H9 (cell line): ENCODE measurements around the gene NKX3-2. TPM values are rescaled to one million over a fixed set of nuclear protein-coding genes. Genes with fewer than 3 reads are reported as not detected.

ENCODE experiments used
- DNase-seq: peaks from one replicate; pipeline ENCODE4 v3.0.0-alpha.2; 2017
- H2AFZ ChIP-seq: one replicate; pipeline ENCODE4 v1.6.1; 2013; ENCODE audit warnings: mild to moderate bottlenecking, low read length, control low read depth, moderate library complexity
- H2AK5ac ChIP-seq: 2 replicates; pipeline ENCODE4 v1.6.1; 2013; ENCODE audit warnings: low read length, control low read depth, mixed read lengths; ENCODE audit not compliant: insufficient read length
- H2BK120ac ChIP-seq: one replicate; pipeline ENCODE4 v1.6.1; 2013; ENCODE audit warnings: low read depth, mild to moderate bottlenecking, low read length, control low read depth, inconsistent platforms; ENCODE audit not compliant: poor library complexity, severe bottlenecking
- H2BK12ac ChIP-seq: 2 replicates; pipeline ENCODE4 v1.6.1; 2013; ENCODE audit warnings: low read length, control low read depth, mixed read lengths, low read depth; ENCODE audit not compliant: insufficient read length
- H2BK15ac ChIP-seq: 2 replicates; pipeline ENCODE4 v1.6.1; 2013; ENCODE audit warnings: low read depth, low read length, control low read depth
- H2BK20ac ChIP-seq: one replicate; pipeline ENCODE4 v1.6.1; 2013; ENCODE audit warnings: low read depth, mild to moderate bottlenecking, low read length, control low read depth, inconsistent platforms; ENCODE audit not compliant: poor library complexity, severe bottlenecking
- H2BK5ac ChIP-seq: 2 replicates; pipeline ENCODE4 v1.6.1; 2013; ENCODE audit warnings: low read length, control low read depth, mixed read lengths; ENCODE audit not compliant: insufficient read length
- H3K14ac ChIP-seq: 2 replicates; pipeline ENCODE4 v1.6.1; 2013; ENCODE audit warnings: low read length, control low read depth; ENCODE audit not compliant: insufficient read depth
- H3K18ac ChIP-seq: 2 replicates; pipeline ENCODE4 v1.6.1; 2013; ENCODE audit warnings: low read depth, mild to moderate bottlenecking, mixed read lengths, low read length, control low read depth; ENCODE audit not compliant: insufficient read length
- H3K23ac ChIP-seq: 2 replicates; pipeline ENCODE4 v1.6.1; 2013; ENCODE audit warnings: low read length, control low read depth, mixed read lengths, low read depth; ENCODE audit not compliant: insufficient read length
- H3K23me2 ChIP-seq: 2 replicates; pipeline ENCODE4 v1.6.1; 2013; ENCODE audit warnings: low read depth, mild to moderate bottlenecking, mixed read lengths, low read length, control low read depth; ENCODE audit not compliant: insufficient read length, poor library complexity, severe bottlenecking
- H3K27ac ChIP-seq: 2 replicates; pipeline ENCODE4 v1.5.1; 2013; ENCODE audit warnings: low read length, control low read depth, mixed read lengths, low read depth; ENCODE audit not compliant: insufficient read length
- H3K27me3 ChIP-seq: 2 replicates; pipeline ENCODE4 v1.6.1; 2013; ENCODE audit warnings: low read length, control low read depth, inconsistent platforms; ENCODE audit not compliant: insufficient read depth
- H3K4ac ChIP-seq: 2 replicates; pipeline ENCODE4 v1.6.1; 2013; ENCODE audit warnings: low read depth, mild to moderate bottlenecking, control low read depth, inconsistent platforms, low read length, moderate library complexity
- H3K4me1 ChIP-seq: 2 replicates; pipeline ENCODE4 v1.6.1; 2013; ENCODE audit warnings: low read length, control low read depth, inconsistent platforms; ENCODE audit not compliant: insufficient read depth
- H3K4me2 ChIP-seq: 2 replicates; pipeline ENCODE4 v1.6.1; 2013; ENCODE audit warnings: low read length, control low read depth, mixed read lengths; ENCODE audit not compliant: insufficient read length, insufficient read depth
- H3K56ac ChIP-seq: 2 replicates; pipeline ENCODE4 v1.6.1; 2013; ENCODE audit warnings: low read depth, mild to moderate bottlenecking, mixed read lengths, low read length, control low read depth; ENCODE audit not compliant: insufficient read length
- H3K79me1 ChIP-seq: 2 replicates; pipeline ENCODE4 v1.6.1; 2013; ENCODE audit warnings: low read depth, mild to moderate bottlenecking, moderate library complexity, low read length, control low read depth, inconsistent platforms; ENCODE audit not compliant: insufficient read depth, poor library complexity, severe bottlenecking
- H3K79me2 ChIP-seq: 2 replicates; pipeline ENCODE4 v1.6.1; 2013; ENCODE audit warnings: low read length, control low read depth, inconsistent platforms; ENCODE audit not compliant: insufficient read depth
- H3K9ac ChIP-seq: 2 replicates; pipeline ENCODE4 v1.6.1; 2013; ENCODE audit warnings: low read length, control low read depth, mixed read lengths; ENCODE audit not compliant: insufficient read length; ENCODE audit errors: extremely low read depth
- H3K9me3 ChIP-seq: one replicate; pipeline ENCODE4 v1.6.1; 2013; ENCODE audit warnings: low read depth, low read length, inconsistent platforms; ENCODE audit not compliant: control insufficient read depth
- H3T11ph ChIP-seq: one replicate; pipeline ENCODE4 v1.6.1; 2013; ENCODE audit warnings: mild to moderate bottlenecking, low read length, control low read depth, inconsistent platforms
- H4K20me1 ChIP-seq: one replicate; pipeline ENCODE4 v1.6.1; 2013; ENCODE audit not compliant: control insufficient read depth, insufficient read length, insufficient read depth
- H4K5ac ChIP-seq: 2 replicates; pipeline ENCODE4 v1.6.1; 2013; ENCODE audit warnings: low read depth, mild to moderate bottlenecking, mixed read lengths, low read length, control low read depth; ENCODE audit not compliant: insufficient read length
- H4K8ac ChIP-seq: replicated peaks from 2 replicates; pipeline ENCODE4 v1.6.1; 2013; ENCODE audit warnings: low read length, control low read depth, mixed read lengths, low read depth; ENCODE audit not compliant: insufficient read length
- H4K91ac ChIP-seq: 2 replicates; pipeline ENCODE4 v1.6.1; 2013; ENCODE audit warnings: low read depth, mild to moderate bottlenecking, moderate library complexity, mixed read lengths, low read length, control low read depth; ENCODE audit not compliant: insufficient read length
- H3K27ac Mint-ChIP-seq, 3 experiments: 2 replicates in 2 of 3; 3 replicates in 1 of 3; pipeline ENCODE4 v1.8.0; 2020 to 2021; ENCODE audit warnings: mixed read lengths in 3 of 3, mild to moderate bottlenecking in 1 of 3, moderate library complexity in 1 of 3
- H3K27me3 Mint-ChIP-seq: 2 replicates; pipeline ENCODE4 v1.8.0; 2021; ENCODE audit warnings: low read depth, mild to moderate bottlenecking, moderate library complexity, mixed read lengths
- H3K36me3 Mint-ChIP-seq, 3 experiments: 2 replicates in 2 of 3; 3 replicates in 1 of 3; pipeline ENCODE4 v1.8.0; 2020 to 2021; ENCODE audit warnings: low read depth in 3 of 3, mixed read lengths in 3 of 3; ENCODE audit not compliant: insufficient read depth in 1 of 3
- H3K4me1 Mint-ChIP-seq, 2 experiments: 2 replicates each; pipeline ENCODE4 v1.8.0; 2020; ENCODE audit warnings: mixed read lengths in 2 of 2
- H3K4me3 Mint-ChIP-seq, 2 experiments: 2 replicates in 1 of 2; 3 replicates in 1 of 2; pipeline ENCODE4 v1.8.0; 2020 to 2021; ENCODE audit warnings: mild to moderate bottlenecking in 2 of 2, mixed read lengths in 2 of 2, moderate library complexity in 1 of 2
- H3K9me3 Mint-ChIP-seq, 2 experiments: 2 replicates in 1 of 2; 3 replicates in 1 of 2; pipeline ENCODE4 v1.8.0; 2020; ENCODE audit warnings: mild to moderate bottlenecking in 2 of 2, mixed read lengths in 2 of 2, moderate library complexity in 1 of 2
- CTCF ChIP-seq: fragments of 200-600 bp; sonication (generic); conservative IDR thresholded peaks from 3 replicates; pipeline ENCODE4 v1.8.0; 2021; ENCODE audit warnings: antibody characterized with exemption, mild to moderate bottlenecking
- WGBS: extraction: QIAGEN DNeasy Blood & Tissue Kit; methylation state at CpG from one replicate; pipeline ENCODE4 v1.1.7; 2013; ENCODE audit warnings: missing lambda C conversion rate, low lambda C conversion rate, mixed read lengths; ENCODE audit not compliant: insufficient read length; ENCODE audit errors: extremely low coverage; 5-methylcytosine and 5-hydroxymethylcytosine counted together
- total RNA-seq: library from RNA; stranded (reverse); gene quantifications from 2 replicates; pipeline ENCODE4 v1.2.1, GENCODE V29; 2021

NKX3-2 gene
- total RNA-seq, 1 experiment from 2014 or later: 1.9 TPM

DNA sequence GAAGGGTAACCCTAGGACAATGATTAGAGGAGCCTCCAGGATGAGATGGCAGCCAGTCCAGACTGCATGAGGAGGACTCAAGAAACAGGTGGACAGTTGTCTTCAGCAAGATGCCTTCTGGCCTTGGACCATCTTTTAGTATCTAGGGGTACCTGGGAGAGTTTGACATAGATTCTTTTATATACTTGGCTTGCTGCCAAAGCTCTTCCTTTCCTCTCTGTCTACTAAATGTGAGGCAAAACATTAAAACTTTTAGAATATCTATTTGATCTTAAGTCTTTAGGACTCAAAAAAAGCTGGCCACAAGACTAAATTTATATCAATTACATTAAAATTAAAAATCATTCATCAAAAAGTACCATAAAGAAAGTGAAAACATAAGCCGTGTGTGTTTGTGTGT lies 18.6 kb upstream of the NKX3-2 start:
- Histone ChIP-seq H2BK20ac (no peak overlapping the region), H2BK5ac (no peak overlapping the region), H3K14ac (no peak overlapping the region), H4K5ac (no peak overlapping the region), H3K18ac (no peak overlapping the region), H3K9me3 (no peaks in the 10 kb centered on the region), H3K9ac (no peak overlapping the region), H3K4me1 (no peaks in the 10 kb centered on the region), H3K4ac (no peak overlapping the region), H3K27ac (no peak overlapping the region), H2BK12ac (no peak overlapping the region), H2AK5ac (no peak overlapping the region), H4K91ac (no peak overlapping the region), H3K79me2 (no peaks in the 10 kb centered on the region), H4K8ac (no peak overlapping the region), H2BK120ac (no peak overlapping the region), H3K23me2 (no peaks in the 10 kb centered on the region), H3K23ac (no peak overlapping the region), H4K20me1 (no peaks in the 10 kb centered on the region), H3K4me2 (no peak overlapping the region), H3T11ph (no peak overlapping the region), H3K56ac (no peak overlapping the region), H2BK15ac (no peak overlapping the region), H3K79me1 (no peaks in the 10 kb centered on the region), H3K27me3 (no peaks in the 10 kb centered on the region), H2AFZ (no peak overlapping the region)
- Mint-ChIP-seq H3K27me3 (no peaks in the 10 kb centered on the region), H3K9me3 (no peaks in the 10 kb centered on the region), H3K36me3 (peaks cover 0 to under 1% (median 0%) of the 10 kb centered on the region in 3 experiments; a peak in 2 of 7 replicates), H3K4me3 (no peak overlapping the region), H3K4me1 (peaks cover 0 to 4% of the 10 kb centered on the region in 2 experiments; a peak in 1 of 4 replicates), H3K27ac (no peak overlapping the region)
- no peak for TF ChIP-seq CTCF
- no peak for DNase-seq
- no CpG with 5 or more reads among the region's 1 CpG for WGBS
